Measurements from ENCODE around the gene CCL11. TPM values are rescaled to one million over a fixed set of nuclear protein-coding genes. Genes with fewer than 3 reads are reported as not detected.
"Not testable (repeated sequence)": the region's sequence is repeated elsewhere in the genome, so short reads cannot be mapped to it uniquely, and the experiment has no call there.

Gene CCL11
- total RNA-seq, 3 donors from 2014 or later (not counting 1 experiment from before 2014, with no cell fraction given), result not detected

GRCh38 chr17:34321964-34322363 lies 36.4 kb downstream of the CCL11 start:
- Mint-ChIP-seq H3K27me3 (ENCODE audit: low read depth in 2 of 2) (peaks cover 15 to 32% of the 10 kb centered on the region in 2 donors), H3K4me1 (no peaks in the 10 kb centered on the region), H3K36me3 (peaks cover 13% of the 10 kb centered on the region), H3K9me3 (peaks cover 0 to 9% of the 10 kb centered on the region in 2 donors), H3K4me3 (no peak overlapping the region), H3K27ac (no peak overlapping the region)
- no peak for TF ChIP-seq CTCF (IDR thresholded peaks at IDR 0.05)
- ATAC-seq (no peak), DNase-seq (no peak)
- Histone ChIP-seq H3K4me3 (ENCODE audit: low read length) (no peak overlapping the region), H3K4me1 (ENCODE audit: control insufficient read depth, insufficient read depth, low read length) (no peaks in the 10 kb centered on the region), H3K27me3 (ENCODE audit: control insufficient read depth, insufficient read depth, low read length) (no peaks in the 10 kb centered on the region), H3K36me3 (ENCODE audit: control insufficient read depth, insufficient read depth, low read length) (no peaks in the 10 kb centered on the region), H3K27ac (ENCODE audit: low read length) (no peak overlapping the region), H3K9me3 (ENCODE audit: control insufficient read depth, insufficient read depth, low read length) (no peaks in the 10 kb centered on the region)
- intact Hi-C loops (cut with micrococcal nuclease), result no loop called here

GRCh38 chr17:34327580-34327979 lies 42.0 kb downstream of the CCL11 start:
- H3K4me1 Mint-ChIP-seq, result not testable (repeated sequence)

GRCh38 chr17:34337701-34338100 lies 52.2 kb downstream of the CCL11 start:
- Mint-ChIP-seq H3K27me3 (ENCODE audit: low read depth in 2 of 2) (peaks cover 29 to 50% of the 10 kb centered on the region in 2 donors), H3K27ac (no peak overlapping the region)

More at GRCh38 chr17:34327580-34327979, 42.0 kb downstream of the CCL11 start:
- H3K36me3 ChIP-seq (ENCODE audit: control insufficient read depth, insufficient read depth, low read length); H3K27me3 ChIP-seq (ENCODE audit: control insufficient read depth, insufficient read depth, low read length); H3K4me3 ChIP-seq (ENCODE audit: low read length); H3K27ac ChIP-seq (ENCODE audit: low read length); H3K27ac Mint-ChIP-seq; intact Hi-C loops (cut with micrococcal nuclease); ATAC-seq; H3K9me3 ChIP-seq (ENCODE audit: control insufficient read depth, insufficient read depth, low read length); H3K4me1 ChIP-seq (ENCODE audit: control insufficient read depth, insufficient read depth, low read length); H3K4me3 Mint-ChIP-seq; H3K9me3 Mint-ChIP-seq; DNase-seq: not testable (repeated sequence)
- peaks cover 13% of the 10 kb centered on the region for H3K36me3 Mint-ChIP-seq
- WGBS (ENCODE audit: insufficient coverage), result 91% methylated on average over 3 of the region's 4 CpGs
- H3K27me3 Mint-ChIP-seq (ENCODE audit: low read depth in 2 of 2), result peaks cover 13 to 50% of the 10 kb centered on the region in 2 donors

More at GRCh38 chr17:34337701-34338100, 52.2 kb downstream of the CCL11 start:
- H3K4me1 ChIP-seq (ENCODE audit: control insufficient read depth, insufficient read depth, low read length), result no peaks in the 10 kb centered on the region
- ATAC-seq (no peak), DNase-seq (no peak)
- TF ChIP-seq CTCF (IDR thresholded peaks at IDR 0.05), result no peak
- Mint-ChIP-seq H3K4me1 (no peaks in the 10 kb centered on the region), H3K36me3 (no peaks in the 10 kb centered on the region), H3K4me3 (no peak overlapping the region), H3K9me3 (peaks cover 0 to 2% of the 10 kb centered on the region in 2 donors)
- no peaks in the 10 kb centered on the region for H3K9me3 ChIP-seq (ENCODE audit: control insufficient read depth, insufficient read depth, low read length)
- H3K36me3 ChIP-seq (ENCODE audit: control insufficient read depth, insufficient read depth, low read length), result no peaks in the 10 kb centered on the region
- no peak overlapping the region for H3K4me3 ChIP-seq (ENCODE audit: low read length)
- 77% methylated on average over 1 of the region's 1 CpG for WGBS (ENCODE audit: insufficient coverage)
- intact Hi-C loops (cut with micrococcal nuclease), result no loop called here
- no peak overlapping the region for H3K27ac ChIP-seq (ENCODE audit: low read length)
- H3K27me3 ChIP-seq (ENCODE audit: control insufficient read depth, insufficient read depth, low read length), result peaks cover 2% of the 10 kb centered on the region

Other genes starting within 250 kb of the CCL11 start
- gene CCL2, start 30.5 kb upstream of the CCL11 start, total RNA-seq, result not detected
- gene CCL7, start 15.5 kb upstream of the CCL11 start, total RNA-seq, result not detected
- gene CCL8, start 33.7 kb downstream of the CCL11 start, total RNA-seq, result not detected
- not detected for gene CCL13, start 70.7 kb downstream of the CCL11 start, total RNA-seq
- gene CCL1, start 77.5 kb downstream of the CCL11 start, total RNA-seq, result not detected

Measured in natural killer cell (primary cell).